Nucleus accumbens (tissue), 56 donors: ENCODE data around the gene FAM83G.

Source experiments
- DNase-seq, 56 donors: peaks; one replicate each; lab custom pipeline; 2025; lab: John Stamatoyannopoulos, UW

FAM83G gene

GRCh38 chr17:18975597-18975996 lies 29.0 kb downstream of the FAM83G start:
- DNase-seq: no peak

- DNase-seq: no peak
These were observed 30.0 kb downstream of the FAM83G start for GRCh38 chr17:18974407-18975149.

- no peak for DNase-seq
These were observed 32.8 kb downstream of the FAM83G start for GRCh38 chr17:18971801-18972200.

GRCh38 chr17:18970582-18971480 lies 33.7 kb downstream of the FAM83G start:
- DNase-seq: no peak

- no peak for DNase-seq
These were observed 35.3 kb downstream of the FAM83G start for GRCh38 chr17:18968945-18969887.

- DNase-seq: no peak
These were observed 36.2 kb downstream of the FAM83G start for GRCh38 chr17:18968345-18968744.

GRCh38 chr17:18967916-18968315 lies 36.6 kb downstream of the FAM83G start:
- DNase-seq: no peak

GRCh38 chr17:18966831-18967624 lies 37.5 kb downstream of the FAM83G start:
- no peak for DNase-seq

GRCh38 chr17:18965530-18966236 lies 38.9 kb downstream of the FAM83G start:
- no peak for DNase-seq

GRCh38 chr17:18964550-18964949 lies 40.0 kb downstream of the FAM83G start:
- DNase-seq: no peak

GRCh38 chr17:18964018-18964351 lies 40.6 kb downstream of the FAM83G start:
- no peak for DNase-seq

GRCh38 chr17:18963126-18964017 lies 41.2 kb downstream of the FAM83G start:
- DNase-seq: no peak

GRCh38 chr17:18962494-18962815 lies 42.1 kb downstream of the FAM83G start:
- DNase-seq: no peak

- no peak for DNase-seq
These were observed 42.7 kb downstream of the FAM83G start for GRCh38 chr17:18961634-18962493.

GRCh38 chr17:18960803-18961511 lies 43.6 kb downstream of the FAM83G start:
- peak in 41 of 56 donors; percentile 4 to 76 (median 28) for DNase-seq

GRCh38 chr17:18960241-18960665 lies 44.3 kb downstream of the FAM83G start:
- DNase-seq: no peak

GRCh38 chr17:18959845-18960240 lies 44.7 kb downstream of the FAM83G start:
- no peak for DNase-seq
